Colonic mucosa (tissue), 4 donors: ENCODE results near the gene SEC24C. TPM values are rescaled to one million over a fixed set of nuclear protein-coding genes. Genes with fewer than 3 reads are reported as not detected.
"Not testable (repeated sequence)": the region's sequence is repeated elsewhere in the genome, so short reads cannot be mapped to it uniquely, and the experiment has no call there.

Experiments
- DNase-seq: peaks from one replicate; pipeline ENCODE4 v3.0.0-alpha.2; 2020
- H3K27ac ChIP-seq: fragments of 200-600 bp; one replicate; pipeline ENCODE4 v1.8.0; 2021
- H3K27me3 ChIP-seq: fragments of 200-600 bp; one replicate; pipeline ENCODE4 v1.8.0; 2021
- H3K36me3 ChIP-seq: fragments of 200-600 bp; one replicate; pipeline ENCODE4 v1.8.0; 2021
- H3K4me1 ChIP-seq: fragments of 200-600 bp; one replicate; pipeline ENCODE4 v1.8.0; 2021; ENCODE audit warnings: mild to moderate bottlenecking
- H3K4me3 ChIP-seq: fragments of 200-600 bp; one replicate; pipeline ENCODE4 v1.8.0; 2021
- H3K9ac ChIP-seq, 2 donors: one replicate each; pipeline ENCODE4 v1.7.0; 2013; ENCODE audit warnings: control low read depth in 2 of 2, low read depth in 2 of 2, low read length in 2 of 2
- H3K9me3 ChIP-seq: fragments of 200-600 bp; one replicate; pipeline ENCODE4 v1.8.0; 2021
- intact Hi-C: fragments of 100-400 bp; cut with DNase I; formaldehyde crosslinking; loops from one replicate; pipeline ENCODE4 v1.14.1; 2022
- total RNA-seq, 2 donors: library from RNA; stranded (reverse); fragmentation: NEBNext Ultra II Directional in 1 of 2; extraction: Animal tissue kit (Norgen Biotek cat#: 25700) in 1 of 2; gene quantifications; one replicate each; pipeline ENCODE4 v1.2.1, GENCODE V29; 2021
- TF ChIP-seq, protein P1 (sequence below): fragments of 200-600 bp; IDR thresholded peaks from one replicate; pipeline ENCODE4 v1.8.0; 2022; ENCODE audit warnings: antibody characterized with exemption, mild to moderate bottlenecking
- donor health status: healthy.
- donor health status: DM: no; HTN: no; CAD: no.
- donor health status: DM: no; HTN: no; CAD: no.

SEC24C gene
- total RNA-seq, 2 donors from 2014 or later, result 66.0 to 94.8 TPM

DNA sequence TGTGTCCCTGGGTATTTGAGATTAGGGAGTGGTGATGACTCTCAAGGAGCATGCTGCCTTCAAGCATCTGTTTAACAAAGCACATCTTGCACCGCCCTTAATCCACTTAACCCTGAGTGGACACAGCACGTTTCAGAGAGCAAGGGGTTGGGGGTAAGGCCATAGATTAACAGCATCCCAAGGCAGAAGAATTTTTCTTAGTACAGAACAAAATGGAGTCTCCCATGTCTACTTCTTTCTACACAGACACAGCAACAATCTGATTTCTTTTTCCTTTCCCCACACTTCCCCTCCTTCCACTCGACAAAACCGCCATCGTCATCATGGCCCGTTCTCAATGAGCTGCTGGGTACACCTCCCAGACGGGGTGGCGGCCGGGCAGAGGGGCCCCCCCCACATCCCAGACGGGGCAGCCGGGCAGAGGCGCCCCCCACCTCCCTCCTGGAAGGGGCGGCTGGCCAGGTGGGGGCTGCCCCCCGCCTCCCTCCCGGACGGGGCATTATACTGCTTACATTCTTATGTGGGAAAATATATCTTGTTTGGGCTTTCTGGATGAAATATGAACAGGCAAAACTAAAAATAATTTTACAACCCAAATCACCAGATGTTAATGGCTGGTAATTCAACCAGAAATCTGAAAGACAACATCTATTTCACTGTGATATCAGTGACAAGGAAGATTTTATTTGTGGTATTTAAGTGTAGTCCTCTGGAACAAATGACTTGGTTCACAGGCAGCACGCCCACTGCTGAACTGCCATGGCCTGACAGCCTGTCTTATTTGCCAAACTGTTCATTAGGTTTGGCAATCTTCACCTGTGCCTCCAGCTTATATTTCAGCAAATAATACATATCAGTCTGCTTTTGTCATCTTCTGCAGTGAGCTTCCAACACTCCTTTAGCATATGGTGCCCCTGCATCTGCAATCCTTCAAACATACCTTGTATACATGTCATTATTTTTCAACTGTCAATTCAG lies 28.7 kb upstream of the SEC24C start:
- H3K27me3 ChIP-seq, H3K9ac ChIP-seq, H3K27ac ChIP-seq, H3K9me3 ChIP-seq, intact Hi-C loops, H3K4me1 ChIP-seq, H3K4me3 ChIP-seq, H3K36me3 ChIP-seq, DNase-seq: not testable (repeated sequence)

DNA sequence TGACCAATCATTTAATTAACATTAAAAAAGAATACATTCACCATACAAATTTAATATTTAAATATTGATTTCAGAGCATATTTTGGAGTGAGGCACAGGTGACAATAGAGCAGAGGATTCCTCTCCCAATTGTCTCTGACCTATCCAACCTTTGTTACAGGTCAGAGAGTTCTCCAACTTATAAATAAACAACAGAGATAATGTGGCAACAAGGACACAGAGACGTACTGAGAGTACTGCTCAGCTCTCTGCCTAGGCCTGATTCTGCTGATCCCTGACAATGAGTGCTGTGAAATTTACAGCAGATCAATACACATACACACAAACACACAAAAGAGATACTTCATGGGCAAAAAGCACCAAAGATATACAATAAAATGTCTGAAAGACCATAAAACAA lies 27.9 kb upstream of the SEC24C start:
- H3K4me3 ChIP-seq, result no peak overlapping the region
- no peak overlapping the region for H3K9ac ChIP-seq
- TF ChIP-seq, protein P1, sequence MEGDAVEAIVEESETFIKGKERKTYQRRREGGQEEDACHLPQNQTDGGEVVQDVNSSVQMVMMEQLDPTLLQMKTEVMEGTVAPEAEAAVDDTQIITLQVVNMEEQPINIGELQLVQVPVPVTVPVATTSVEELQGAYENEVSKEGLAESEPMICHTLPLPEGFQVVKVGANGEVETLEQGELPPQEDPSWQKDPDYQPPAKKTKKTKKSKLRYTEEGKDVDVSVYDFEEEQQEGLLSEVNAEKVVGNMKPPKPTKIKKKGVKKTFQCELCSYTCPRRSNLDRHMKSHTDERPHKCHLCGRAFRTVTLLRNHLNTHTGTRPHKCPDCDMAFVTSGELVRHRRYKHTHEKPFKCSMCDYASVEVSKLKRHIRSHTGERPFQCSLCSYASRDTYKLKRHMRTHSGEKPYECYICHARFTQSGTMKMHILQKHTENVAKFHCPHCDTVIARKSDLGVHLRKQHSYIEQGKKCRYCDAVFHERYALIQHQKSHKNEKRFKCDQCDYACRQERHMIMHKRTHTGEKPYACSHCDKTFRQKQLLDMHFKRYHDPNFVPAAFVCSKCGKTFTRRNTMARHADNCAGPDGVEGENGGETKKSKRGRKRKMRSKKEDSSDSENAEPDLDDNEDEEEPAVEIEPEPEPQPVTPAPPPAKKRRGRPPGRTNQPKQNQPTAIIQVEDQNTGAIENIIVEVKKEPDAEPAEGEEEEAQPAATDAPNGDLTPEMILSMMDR, result no peak
- H3K36me3 ChIP-seq, result no peaks in the 10 kb centered on the region
- H3K9me3 ChIP-seq, result no peaks in the 10 kb centered on the region
- no peaks in the 10 kb centered on the region for H3K4me1 ChIP-seq
- intact Hi-C loops, result no loop called here
- no peak for DNase-seq
- H3K27me3 ChIP-seq, result no peaks in the 10 kb centered on the region
- H3K27ac ChIP-seq, result no peak overlapping the region

DNA sequence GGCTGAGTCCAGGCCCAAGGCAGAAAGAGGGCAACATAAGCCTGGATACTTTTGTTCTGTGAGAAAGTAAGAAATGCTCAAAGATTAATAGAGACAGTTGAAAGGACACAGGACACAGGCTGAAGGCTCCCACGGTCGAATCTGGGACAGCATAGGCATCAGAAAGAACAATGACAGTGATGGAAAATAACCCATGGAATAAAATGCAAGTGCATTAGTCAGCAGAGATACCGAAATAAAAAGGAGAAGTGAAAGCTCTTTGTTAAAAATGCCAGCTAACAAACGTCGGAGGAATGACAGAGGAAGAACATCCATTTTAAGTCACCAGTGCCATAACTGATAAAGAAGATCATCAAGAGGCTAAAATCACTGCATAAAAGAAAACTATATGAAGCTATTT lies 26.6 kb upstream of the SEC24C start:
- no peaks in the 10 kb centered on the region for H3K27me3 ChIP-seq
- no peaks in the 10 kb centered on the region for H3K36me3 ChIP-seq
- intact Hi-C loops, result no loop called here
- no peak overlapping the region for H3K4me3 ChIP-seq
- DNase-seq, result no peak
- TF ChIP-seq, protein P1, result no peak
- no peaks in the 10 kb centered on the region for H3K9me3 ChIP-seq
- H3K4me1 ChIP-seq, result no peaks in the 10 kb centered on the region
- no peak overlapping the region for H3K27ac ChIP-seq
- H3K9ac ChIP-seq, result no peak overlapping the region

DNA sequence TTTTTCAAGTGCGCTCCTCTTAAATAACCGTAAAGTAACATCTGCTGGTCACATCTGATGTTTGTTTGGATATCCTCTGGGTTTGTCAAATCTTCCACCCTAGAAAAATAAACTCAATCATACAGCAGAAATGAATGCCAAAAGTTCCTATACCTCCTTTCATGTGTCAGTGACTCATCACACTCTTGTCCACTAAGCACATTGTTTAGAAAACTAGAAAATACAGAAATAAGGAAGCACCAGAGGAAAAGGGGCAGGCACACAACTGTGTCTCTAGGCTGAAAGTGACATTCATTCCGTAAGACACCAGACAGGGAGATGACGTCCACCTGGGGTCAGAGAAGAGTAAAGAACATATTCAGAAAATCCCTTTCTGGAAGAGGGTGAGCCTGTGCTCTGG lies 23.6 kb upstream of the SEC24C start:
- intact Hi-C loops, H3K9me3 ChIP-seq, H3K9ac ChIP-seq, H3K36me3 ChIP-seq, H3K4me1 ChIP-seq, H3K4me3 ChIP-seq, H3K27me3 ChIP-seq, H3K27ac ChIP-seq, DNase-seq: not testable (repeated sequence)

DNA sequence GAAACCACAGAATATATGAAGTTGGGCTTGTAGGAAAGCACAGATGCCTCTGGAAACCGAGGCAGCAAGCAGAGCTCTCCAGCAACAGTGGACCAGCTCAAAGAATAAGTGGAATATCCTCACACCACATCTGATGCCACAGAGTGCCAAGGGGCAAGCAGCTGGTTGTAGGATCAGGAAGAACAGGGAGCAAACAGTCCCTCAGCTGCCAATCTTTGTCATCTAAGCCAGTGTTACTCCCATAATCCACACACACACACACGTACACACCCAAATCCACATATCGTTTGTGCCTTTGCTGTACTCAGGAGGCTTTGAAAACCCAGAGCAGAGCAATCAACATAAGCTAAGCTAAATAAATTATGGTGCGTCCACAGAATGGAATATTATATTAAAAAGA lies 20.7 kb upstream of the SEC24C start:
- Histone ChIP-seq H3K4me1 (no peaks in the 10 kb centered on the region), H3K36me3 (no peaks in the 10 kb centered on the region), H3K27me3 (no peaks in the 10 kb centered on the region), H3K9ac (no peak overlapping the region), H3K9me3 (no peaks in the 10 kb centered on the region), H3K4me3 (no peak overlapping the region), H3K27ac (no peak overlapping the region)
- DNase-seq, result no peak
- TF ChIP-seq, protein P1, result no peak
- intact Hi-C loops, result no loop called here

DNA sequence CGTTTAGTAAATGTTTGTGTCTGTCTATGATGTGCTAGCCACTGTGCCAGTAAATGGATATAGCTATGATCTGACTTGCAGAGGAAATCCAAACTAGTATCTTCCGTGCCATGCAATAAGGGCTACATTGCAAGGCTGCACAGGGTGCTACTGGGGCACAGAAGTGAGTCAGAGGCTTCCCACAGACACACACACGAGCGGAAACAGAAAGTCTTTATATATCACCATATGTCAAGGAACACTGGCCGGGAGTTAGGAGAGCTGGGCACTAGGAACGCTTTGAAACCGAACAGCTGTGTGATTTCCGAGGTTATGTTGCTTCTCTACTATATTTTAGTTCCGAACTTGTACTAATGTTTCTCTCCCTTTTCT lies 14.4 kb upstream of the SEC24C start:
- H3K9me3 ChIP-seq, H3K4me1 ChIP-seq, H3K27me3 ChIP-seq, H3K36me3 ChIP-seq, intact Hi-C loops: not testable (repeated sequence)
- Histone ChIP-seq H3K27ac (peak overlapping the region; percentile 86), H3K9ac (peak overlapping the region; percentile 81 to 91), H3K4me3 (peak overlapping the region; percentile 60)
- DNase-seq, result peak; percentile 26

DNA sequence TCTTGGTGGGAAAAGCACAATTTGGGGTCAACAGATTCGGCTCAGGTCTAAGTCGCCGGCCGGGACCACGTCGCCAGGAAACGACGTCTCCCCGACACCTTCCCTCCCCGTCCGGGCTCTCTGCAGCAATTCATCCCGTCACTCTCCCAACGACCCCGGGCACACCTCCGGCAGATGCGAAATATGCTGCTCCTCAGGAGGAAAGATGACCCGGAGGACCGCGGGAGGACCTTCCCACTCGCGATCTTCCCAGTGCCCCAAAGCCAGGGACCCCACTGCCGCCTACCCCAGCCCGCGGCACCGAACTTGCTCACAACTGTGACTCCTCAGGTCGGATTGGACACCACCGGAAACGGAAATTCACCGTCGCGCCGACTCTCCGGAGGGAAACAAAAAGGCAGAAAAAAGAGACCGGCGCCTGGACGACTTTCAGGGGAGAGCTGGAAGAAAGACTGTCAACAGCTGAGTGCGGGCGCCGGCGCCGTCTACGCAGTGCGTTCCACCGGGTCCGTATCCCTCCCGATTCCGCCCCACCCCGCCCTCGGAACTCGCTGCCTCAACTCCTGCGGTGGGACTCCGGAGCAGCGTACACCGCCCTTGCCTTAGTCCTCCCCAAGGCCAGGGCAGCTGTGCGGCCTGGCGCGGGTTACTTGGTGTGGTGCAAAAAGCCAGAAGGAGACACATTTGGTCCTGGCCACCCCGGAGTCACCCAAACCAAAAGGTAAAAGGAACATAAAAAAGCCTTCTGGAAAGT lies 13.8 kb upstream of the SEC24C start:
- H3K36me3 ChIP-seq, result no peaks in the 10 kb centered on the region
- peak overlapping the region; percentile 81 to 91 for H3K9ac ChIP-seq
- intact Hi-C loops, result no loop called here
- peak overlapping the region; percentile 60 for H3K4me3 ChIP-seq
- peaks cover 7% of the 10 kb centered on the region for H3K4me1 ChIP-seq
- peak overlapping the region; percentile 86 for H3K27ac ChIP-seq
- no peaks in the 10 kb centered on the region for H3K27me3 ChIP-seq
- no peaks in the 10 kb centered on the region for H3K9me3 ChIP-seq
- TF ChIP-seq, protein P1, result no peak
- DNase-seq, result peak; percentile 96
